CD4-positive, alpha-beta T cell (primary cell): ENCODE results near the gene DRC3. TPM values are rescaled to one million over a fixed set of nuclear protein-coding genes. Genes with fewer than 3 reads are reported as not detected.

Experiments used
- ATAC-seq: fragments of 200-7000 bp; cut with Tn5 transposase; one replicate; pipeline ENCODE4 v1.10.0; 2022; ENCODE audit warnings: mild to moderate bottlenecking; ENCODE audit not compliant: poor library complexity
- CTCF ChIA-PET: fragments of 350-600 bp; sonication (Branson Sonifier 250); formaldehyde crosslinking; loops from one replicate; lab custom pipeline; 2021; ENCODE audit warnings: antibody characterized with exemption, inconsistent platforms; lab: Charles Lee
- POLR2A ChIA-PET: fragments of 350-600 bp; sonication (Branson Sonifier 250); formaldehyde crosslinking; loops from one replicate; lab custom pipeline; 2021; ENCODE audit warnings: antibody characterized with exemption, inconsistent platforms; lab: Charles Lee
- DNase-seq, 14 experiments: peaks; one replicate each; pipeline ENCODE4 v3.0.0-alpha.2; 2013 to 2020; ENCODE audit warnings: mixed read lengths in 2 of 14
- H3K27ac ChIP-seq, 2 donors: one replicate each; pipeline versions ENCODE4 v1.5.1 to v1.7.0; 2013; ENCODE audit warnings: low read length in 2 of 2, low read depth in 1 of 2, mild to moderate bottlenecking in 1 of 2
- H3K27me3 ChIP-seq, 2 experiments: 1 replicate in 1 of 2; 2 replicates in 1 of 2; pipeline versions ENCODE4 v1.6.1 to v1.7.0; 2013; ENCODE audit warnings: low read length in 2 of 2, control low read depth in 1 of 2, mild to moderate bottlenecking in 1 of 2, moderate library complexity in 1 of 2; ENCODE audit not compliant: insufficient read depth in 2 of 2, control insufficient read depth in 1 of 2
- H3K36me3 ChIP-seq: one replicate; pipeline ENCODE4 v1.6.1; 2013; ENCODE audit warnings: low read length, control low read depth; ENCODE audit not compliant: insufficient read depth
- H3K4me1 ChIP-seq: one replicate; pipeline ENCODE4 v1.6.1; 2013; ENCODE audit warnings: low read length, control low read depth; ENCODE audit not compliant: insufficient read depth
- H3K4me3 ChIP-seq: one replicate; pipeline ENCODE4 v1.5.1; 2013; ENCODE audit warnings: mild to moderate bottlenecking, low read length, moderate library complexity
- H3K9me3 ChIP-seq, 2 experiments: 1 replicate in 1 of 2; 2 replicates in 1 of 2; pipeline versions ENCODE4 v1.6.1 to v1.7.0; 2013; ENCODE audit warnings: low read length in 2 of 2, mild to moderate bottlenecking in 2 of 2, control low read depth in 1 of 2, moderate library complexity in 1 of 2; ENCODE audit not compliant: control insufficient read depth in 1 of 2, insufficient read depth in 1 of 2
- H3K27ac Mint-ChIP-seq: one replicate; pipeline ENCODE4 v1.8.0; 2020; ENCODE audit warnings: mixed read lengths
- H3K27me3 Mint-ChIP-seq: one replicate; pipeline ENCODE4 v1.8.0; 2021; ENCODE audit warnings: mixed read lengths
- H3K36me3 Mint-ChIP-seq: one replicate; pipeline ENCODE4 v1.8.0; 2021; ENCODE audit warnings: low read depth, mixed read lengths
- H3K4me1 Mint-ChIP-seq: one replicate; pipeline ENCODE4 v1.8.0; 2021; ENCODE audit warnings: low read depth, mixed read lengths
- H3K4me3 Mint-ChIP-seq: one replicate; pipeline ENCODE4 v1.8.0; 2020; ENCODE audit warnings: mild to moderate bottlenecking, mixed read lengths
- H3K9me3 Mint-ChIP-seq: one replicate; pipeline ENCODE4 v1.8.0; 2020; ENCODE audit warnings: mixed read lengths
- CTCF ChIP-seq: fragments of 200-600 bp; IDR thresholded peaks from one replicate; pipeline ENCODE4 v1.8.0; 2022; ENCODE audit warnings: antibody characterized with exemption, mild to moderate bottlenecking
- intact Hi-C, 2 experiments: fragments of 100-400 bp; cut with DNase I in 1 of 2; cut with micrococcal nuclease in 1 of 2; formaldehyde crosslinking; loops; one replicate each; pipeline versions ENCODE4 v1.15.1 to v1.9.0; 2023 to 2025; cut with DNase I, micrococcal nuclease
- total RNA-seq, 174 experiments: library from RNA in 2 of 174; stranded (reverse) in 2 of 174; gene quantifications; one replicate each; pipeline ENCODE4 v1.2.3 and lab custom pipeline; 2021 to 2026

The DRC3 gene
- total RNA-seq, 2 experiments from 2014 or later: 0.11 TPM; not detected in 1

- ATAC-seq: no peak
- Mint-ChIP-seq H3K9me3 (no peaks in the 10 kb centered on the region), H3K36me3 (peaks cover 55% of the 10 kb centered on the region), H3K4me1 (no peaks in the 10 kb centered on the region), H3K27ac (no peak overlapping the region), H3K27me3 (no peaks in the 10 kb centered on the region), H3K4me3 (no peak overlapping the region)
- Histone ChIP-seq H3K4me3 (no peak overlapping the region), H3K27ac (no peak overlapping the region), H3K36me3 (peaks cover 22% of the 10 kb centered on the region), H3K9me3 (no peaks in the 10 kb centered on the region), H3K4me1 (no peaks in the 10 kb centered on the region), H3K27me3 (no peaks in the 10 kb centered on the region)
- TF ChIP-seq CTCF: no peak
- intact Hi-C loops: loop anchor here in 1 of 2 experiments (5.0 kb wide), 1 partner anchor 69 kb away; no protein-coding TSS in a partner anchor
- POLR2A ChIA-PET: interaction anchor here (0.7 kb wide), 1 partner anchor 13 kb away, joined by 3 read pairs; no protein-coding TSS in a partner anchor
- CTCF ChIA-PET: no interaction called here
- no peak for DNase-seq
Observed at GRCh38 chr17:18011286-18011685, 38.6 kb downstream of the DRC3 start.

GRCh38 chr17:18014006-18014405 lies 41.3 kb downstream of the DRC3 start:
- no peak overlapping the region for H3K4me3 ChIP-seq
- H3K4me3 Mint-ChIP-seq: no peak overlapping the region
- no peak overlapping the region for H3K27ac Mint-ChIP-seq
- ATAC-seq (no peak), DNase-seq (no peak)
- ChIA-PET POLR2A (no interaction called here), CTCF (interaction anchor here (0.7 kb wide), 1 partner anchor 54 kb away, joined by 3 read pairs; no protein-coding TSS in a partner anchor)
- no peak for TF ChIP-seq CTCF
- H3K4me1 Mint-ChIP-seq: no peaks in the 10 kb centered on the region
- peaks cover 22% of the 10 kb centered on the region for H3K36me3 ChIP-seq
- H3K27me3 ChIP-seq: no peaks in the 10 kb centered on the region
- H3K36me3 Mint-ChIP-seq: peaks cover 58% of the 10 kb centered on the region
- H3K9me3 Mint-ChIP-seq: no peaks in the 10 kb centered on the region
- H3K4me1 ChIP-seq: no peaks in the 10 kb centered on the region
- H3K27me3 Mint-ChIP-seq: no peaks in the 10 kb centered on the region
- no peaks in the 10 kb centered on the region for H3K9me3 ChIP-seq
- H3K27ac ChIP-seq: no peak overlapping the region
- intact Hi-C loops: loop anchor here in 1 of 2 experiments (1.0 to 5.0 kb wide), 2 partner anchors 36 to 72 kb away; no protein-coding TSS in a partner anchor

- no peaks in the 10 kb centered on the region for H3K4me1 ChIP-seq
- Mint-ChIP-seq H3K27me3 (no peaks in the 10 kb centered on the region), H3K4me3 (no peak overlapping the region), H3K27ac (no peak overlapping the region), H3K4me1 (no peaks in the 10 kb centered on the region), H3K9me3 (no peaks in the 10 kb centered on the region), H3K36me3 (peaks cover 55% of the 10 kb centered on the region)
- intact Hi-C loops: no loop called here
- H3K27ac ChIP-seq: no peak overlapping the region
- H3K9me3 ChIP-seq: no peaks in the 10 kb centered on the region
- POLR2A ChIA-PET: no interaction called here
- CTCF ChIA-PET: no interaction called here
- TF ChIP-seq CTCF: no peak
- no peaks in the 10 kb centered on the region for H3K27me3 ChIP-seq
- DNase-seq (no peak), ATAC-seq (no peak)
- no peak overlapping the region for H3K4me3 ChIP-seq
- H3K36me3 ChIP-seq: peaks cover 20% of the 10 kb centered on the region
Observed at GRCh38 chr17:18015593-18015992, 42.9 kb downstream of the DRC3 start.
